ENCODE data around the gene RAD23A.
"Not testable (repeated sequence)": the region's sequence is repeated elsewhere in the genome, so short reads cannot be mapped to it uniquely, and the experiment has no call there.

The RAD23A gene

GRCh38 chr19:12937927-12938778 is 7.5 kb upstream of the RAD23A start, which contains the start of gene CALR:
TSS of gene CALR (plus strand) at chr19:12938609. CDS start at chr19:12938680, 71 bp downstream.
- DNase-seq (ENCODE audit: low read depth in 2 of 2), result peak; percentile 99

GRCh38 chr19:12938779-12939601 is 6.7 kb upstream of the RAD23A start:
- DNase-seq (ENCODE audit: low read depth in 2 of 2), result no peak

GRCh38 chr19:12939975-12940423 is 5.7 kb upstream of the RAD23A start:
- no peak for DNase-seq (ENCODE audit: low read depth in 2 of 2)

GRCh38 chr19:12940897-12941296 is 4.8 kb upstream of the RAD23A start:
- no peak for DNase-seq (ENCODE audit: low read depth in 2 of 2)

- DNase-seq (ENCODE audit: low read depth in 2 of 2), result no peak
Measured at GRCh38 chr19:12943437-12944044, 2.1 kb upstream of the RAD23A start.

GRCh38 chr19:12944104-12944674 is 1.5 kb upstream of the RAD23A start:
- no peak for DNase-seq (ENCODE audit: low read depth in 2 of 2)

- peak in 1 of 2 donors; percentile 26 for DNase-seq (ENCODE audit: low read depth in 2 of 2)
Measured at GRCh38 chr19:12946092-12946721, 545 bp downstream of the RAD23A start.

- no peak for DNase-seq (ENCODE audit: low read depth in 2 of 2)
Measured at GRCh38 chr19:12946731-12947496, 1.3 kb downstream of the RAD23A start.

- no peak for DNase-seq (ENCODE audit: low read depth in 2 of 2)
Measured at GRCh38 chr19:12947702-12948611, 2.3 kb downstream of the RAD23A start.

- no peak for DNase-seq (ENCODE audit: low read depth in 2 of 2)
Measured at GRCh38 chr19:12948612-12949362, 3.1 kb downstream of the RAD23A start.

GRCh38 chr19:12949363-12950283 is 4.0 kb downstream of the RAD23A start:
- DNase-seq (ENCODE audit: low read depth in 2 of 2), result no peak

- DNase-seq (ENCODE audit: low read depth in 2 of 2), result not testable (repeated sequence)
Measured at GRCh38 chr19:12952050-12952449, 6.4 kb downstream of the RAD23A start.

- DNase-seq (ENCODE audit: low read depth in 2 of 2), result no peak
Measured at GRCh38 chr19:12952488-12953137, 7.0 kb downstream of the RAD23A start.

- no peak for DNase-seq (ENCODE audit: low read depth in 2 of 2)
Measured at GRCh38 chr19:12953138-12953798, 7.6 kb downstream of the RAD23A start.

GRCh38 chr19:12953799-12954611 is 8.3 kb downstream of the RAD23A start:
- no peak for DNase-seq (ENCODE audit: low read depth in 2 of 2)

GRCh38 chr19:12954612-12954962 is 8.9 kb downstream of the RAD23A start:
- no peak for DNase-seq (ENCODE audit: low read depth in 2 of 2)

Measured in stimulated activated CD8-positive, alpha-beta memory T cell treated with anti-CD3 and anti-CD28 coated beads, Interleukin-15, amount 100 ng/mL, for 48 hours (primary cell).